ENCODE results near the gene ITPR2. TPM values are rescaled to one million over a fixed set of nuclear protein-coding genes. Genes with fewer than 3 reads are reported as not detected.
A peak's percentile ranks its signal among the peaks of the same experiment; 100 is the strongest.

ITPR2 gene
- total RNA-seq, 3 donors from 2014 or later, result 33.3 to 60.8 (median 54.0) TPM

DNA sequence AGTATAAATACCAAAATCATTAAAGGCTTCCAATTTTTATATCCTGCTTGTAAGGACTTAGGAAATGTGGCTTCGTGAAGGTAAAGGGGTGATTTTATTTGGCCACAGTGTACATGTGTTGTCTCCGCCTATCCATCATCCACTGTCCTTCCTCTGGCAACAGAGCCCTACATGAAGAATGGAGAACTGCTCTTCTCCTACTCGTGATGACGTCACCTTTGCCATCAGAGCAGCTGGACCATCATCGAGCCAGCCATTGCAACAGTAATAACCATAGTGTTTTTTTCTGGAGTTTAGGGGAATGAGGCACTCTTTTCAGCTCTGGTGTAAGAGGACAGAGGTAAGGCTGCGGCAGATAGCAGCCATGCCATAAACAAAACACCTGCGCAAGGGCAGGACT, 19.2 kb downstream of the ITPR2 start:
- H3K4me3 ChIP-seq, result no peak overlapping the region
- TF ChIP-seq, protein P1, sequence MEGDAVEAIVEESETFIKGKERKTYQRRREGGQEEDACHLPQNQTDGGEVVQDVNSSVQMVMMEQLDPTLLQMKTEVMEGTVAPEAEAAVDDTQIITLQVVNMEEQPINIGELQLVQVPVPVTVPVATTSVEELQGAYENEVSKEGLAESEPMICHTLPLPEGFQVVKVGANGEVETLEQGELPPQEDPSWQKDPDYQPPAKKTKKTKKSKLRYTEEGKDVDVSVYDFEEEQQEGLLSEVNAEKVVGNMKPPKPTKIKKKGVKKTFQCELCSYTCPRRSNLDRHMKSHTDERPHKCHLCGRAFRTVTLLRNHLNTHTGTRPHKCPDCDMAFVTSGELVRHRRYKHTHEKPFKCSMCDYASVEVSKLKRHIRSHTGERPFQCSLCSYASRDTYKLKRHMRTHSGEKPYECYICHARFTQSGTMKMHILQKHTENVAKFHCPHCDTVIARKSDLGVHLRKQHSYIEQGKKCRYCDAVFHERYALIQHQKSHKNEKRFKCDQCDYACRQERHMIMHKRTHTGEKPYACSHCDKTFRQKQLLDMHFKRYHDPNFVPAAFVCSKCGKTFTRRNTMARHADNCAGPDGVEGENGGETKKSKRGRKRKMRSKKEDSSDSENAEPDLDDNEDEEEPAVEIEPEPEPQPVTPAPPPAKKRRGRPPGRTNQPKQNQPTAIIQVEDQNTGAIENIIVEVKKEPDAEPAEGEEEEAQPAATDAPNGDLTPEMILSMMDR (IDR thresholded peaks at IDR 0.05), result no peak
- no peak for ATAC-seq
- DNase-seq, result no peak
- H3K36me3 ChIP-seq (ENCODE audit: low read depth), result no peaks in the 10 kb centered on the region
- H3K4me1 ChIP-seq (ENCODE audit: low read depth), result no peaks in the 10 kb centered on the region
- H3K9me3 ChIP-seq, result no peaks in the 10 kb centered on the region
- intact Hi-C loops (cut with DNase I, micrococcal nuclease), result no loop called here

DNA sequence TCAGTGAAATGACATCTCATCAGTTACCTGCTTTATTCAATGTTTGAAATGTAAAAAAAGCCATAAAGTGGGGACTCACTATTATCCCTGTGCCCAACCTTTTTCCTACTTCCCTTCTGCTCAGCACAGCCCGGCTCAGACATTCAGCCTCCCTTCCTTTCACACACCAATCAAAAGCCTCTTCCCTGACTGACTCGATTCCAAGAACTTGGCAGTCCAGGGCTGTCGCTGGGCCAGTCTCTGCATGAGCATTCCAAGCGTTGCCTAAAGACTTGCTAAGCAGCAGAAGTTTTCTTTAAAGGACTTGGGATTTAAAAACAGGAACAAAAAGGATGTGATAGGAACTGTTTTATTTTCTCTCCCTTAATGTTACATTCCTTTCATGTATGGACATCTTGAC, 22.7 kb downstream of the ITPR2 start:
- Histone ChIP-seq H3K4me3 (no peak overlapping the region), H3K36me3 (ENCODE audit: low read depth) (no peaks in the 10 kb centered on the region), H3K4me1 (ENCODE audit: low read depth) (no peaks in the 10 kb centered on the region), H3K9me3 (no peaks in the 10 kb centered on the region)
- no peak for DNase-seq
- intact Hi-C loops (cut with DNase I, micrococcal nuclease), result no loop called here
- TF ChIP-seq, protein P1 (IDR thresholded peaks at IDR 0.05), result no peak
- ATAC-seq, result peak; percentile 77

DNA sequence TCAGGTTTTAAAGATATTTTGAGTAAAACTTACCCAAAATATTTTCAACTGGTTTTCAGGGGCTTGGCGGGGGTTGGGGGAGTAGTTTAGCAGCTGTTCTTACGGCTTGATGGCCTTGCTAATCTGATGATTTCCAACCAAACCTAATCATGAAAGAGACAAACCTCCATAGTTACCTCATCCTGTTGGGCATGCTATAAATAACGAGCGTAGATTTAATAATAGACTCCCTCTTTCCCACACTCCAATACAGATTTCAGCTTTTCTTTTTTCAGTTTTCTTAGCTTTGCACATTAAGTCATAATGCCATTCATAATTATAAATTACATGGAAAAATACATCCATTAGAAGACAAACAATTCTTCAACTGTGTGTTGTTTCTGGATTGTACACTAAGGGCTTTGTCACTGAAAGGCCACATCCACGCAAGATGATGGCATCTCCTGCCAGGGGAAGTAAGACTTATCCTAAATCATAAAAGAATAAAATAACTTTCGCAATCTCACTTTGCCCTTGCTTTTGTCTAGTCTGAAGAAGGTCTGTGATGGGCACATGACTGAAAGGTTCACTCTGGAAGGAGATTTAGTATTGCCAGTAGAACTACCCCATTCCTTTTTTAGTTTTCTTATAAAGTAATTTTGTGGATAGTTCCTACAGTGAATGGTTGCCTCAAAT, 23.2 kb downstream of the ITPR2 start:
- TF ChIP-seq, protein P1 (IDR thresholded peaks at IDR 0.05), result no peak
- Histone ChIP-seq H3K4me3 (no peak overlapping the region), H3K4me1 (ENCODE audit: low read depth) (no peaks in the 10 kb centered on the region), H3K9me3 (no peaks in the 10 kb centered on the region), H3K36me3 (ENCODE audit: low read depth) (no peaks in the 10 kb centered on the region)
- DNase-seq (no peak), ATAC-seq (no peak)
- intact Hi-C loops (cut with DNase I, micrococcal nuclease), result no loop called here

DNA sequence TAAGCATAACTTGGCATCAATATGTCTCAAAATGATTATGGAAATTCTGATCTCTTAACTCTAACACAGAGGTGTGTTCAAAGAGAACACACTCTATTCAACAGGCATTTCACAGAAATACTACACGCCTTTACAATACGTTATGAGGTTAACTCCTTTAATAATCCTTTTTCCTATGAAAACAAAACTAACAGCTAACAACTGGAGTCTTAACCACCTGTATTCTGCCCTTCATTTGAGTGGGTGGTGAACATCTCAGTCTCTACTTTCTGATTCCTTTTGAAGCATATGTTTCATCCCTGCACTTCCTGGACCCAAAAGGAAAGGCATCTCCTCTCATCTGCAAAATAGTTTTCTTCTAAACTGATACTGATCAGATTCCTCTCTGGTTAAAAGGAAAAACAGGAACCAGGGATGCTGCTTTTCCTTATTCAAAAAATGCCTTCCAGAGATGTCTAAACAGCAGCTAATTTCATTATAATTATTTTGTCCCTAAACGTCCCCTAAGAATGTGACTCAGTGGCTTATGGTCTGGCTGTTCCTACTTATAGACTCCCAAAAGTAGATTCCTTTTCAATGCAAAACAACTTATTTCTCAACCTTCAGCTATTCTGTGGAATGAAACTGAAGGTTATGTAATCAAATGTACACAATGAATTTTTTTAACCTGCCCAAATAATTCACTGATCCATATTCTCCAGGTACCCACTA, 24.1 kb downstream of the ITPR2 start:
- DNase-seq (no peak), ATAC-seq (no peak)
- Histone ChIP-seq H3K9me3 (no peaks in the 10 kb centered on the region), H3K4me1 (ENCODE audit: low read depth) (no peaks in the 10 kb centered on the region), H3K36me3 (ENCODE audit: low read depth) (no peaks in the 10 kb centered on the region), H3K4me3 (no peak overlapping the region)
- TF ChIP-seq, protein P1 (IDR thresholded peaks at IDR 0.05), result no peak
- intact Hi-C loops (cut with DNase I, micrococcal nuclease), result no loop called here

DNA sequence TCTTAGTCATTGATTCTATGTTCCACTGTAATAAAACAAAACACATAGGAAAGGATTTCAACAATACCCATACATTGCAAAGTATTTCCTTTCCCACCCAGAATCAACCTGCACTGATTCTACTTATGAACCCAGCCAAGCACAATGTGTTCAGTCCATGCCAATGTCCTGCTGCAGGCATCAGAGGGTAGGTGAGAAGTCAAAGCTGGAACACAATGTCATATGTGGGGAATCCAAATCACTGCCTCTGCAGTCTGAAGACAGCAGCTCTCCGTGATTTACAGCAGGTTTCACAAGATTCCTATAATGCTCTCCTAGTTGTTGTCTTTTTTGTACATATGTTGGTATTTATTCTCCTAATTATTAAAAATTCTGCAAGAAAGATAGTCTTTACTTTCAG, 25.7 kb downstream of the ITPR2 start:
- Histone ChIP-seq H3K9me3 (no peaks in the 10 kb centered on the region), H3K4me1 (ENCODE audit: low read depth) (no peaks in the 10 kb centered on the region), H3K4me3 (no peak overlapping the region), H3K36me3 (ENCODE audit: low read depth) (no peaks in the 10 kb centered on the region)
- DNase-seq (no peak), ATAC-seq (no peak)
- TF ChIP-seq, protein P1 (IDR thresholded peaks at IDR 0.05), result no peak
- intact Hi-C loops (cut with DNase I, micrococcal nuclease), result no loop called here

Data from mucosa of descending colon (tissue), 3 donors.